GM19468 (cell line): ENCODE results near the gene MAGI2.
"Not testable (repeated sequence)": the region's sequence is repeated elsewhere in the genome, so short reads cannot be mapped to it uniquely, and the experiment has no call there.

Experiments used
- ATAC-seq: cut with Tn5 transposase; IDR thresholded peaks from one replicate; pipeline ENCODE4 v1.9.1; 2021; ENCODE audit warnings: mild to moderate bottlenecking, moderate library complexity, moderate number of reproducible peaks; ENCODE audit not compliant: unreplicated experiment; ENCODE audit errors: extremely low read depth

MAGI2 gene

GRCh38 chr7:78247910-78248689 is 1205.4 kb downstream of the MAGI2 start:
- no peak for ATAC-seq

GRCh38 chr7:78240179-78240578 is 1213.3 kb downstream of the MAGI2 start:
- ATAC-seq, result not testable (repeated sequence)

- ATAC-seq, result no peak
Observed at GRCh38 chr7:78234634-78235033, 1218.8 kb downstream of the MAGI2 start.

DNA sequence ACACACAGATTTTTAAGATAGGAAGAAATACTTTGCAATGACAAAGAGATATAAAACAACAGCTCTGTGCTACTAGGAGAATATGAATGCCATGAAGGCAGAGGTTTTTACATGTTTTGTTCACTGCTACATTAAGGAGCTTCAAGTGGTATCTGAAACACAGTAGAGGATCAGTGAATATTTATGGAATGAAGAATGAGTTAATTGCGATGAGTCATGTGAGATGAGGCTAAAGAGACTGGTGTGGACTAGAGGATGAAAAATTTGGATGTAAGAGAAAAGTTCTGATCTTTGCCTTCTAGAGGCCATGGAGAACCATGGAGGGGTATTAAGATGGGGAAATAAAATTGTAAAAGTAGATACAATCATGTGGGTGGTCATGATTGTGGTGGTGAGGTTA is 1220.7 kb downstream of the MAGI2 start:
- no peak for ATAC-seq

DNA sequence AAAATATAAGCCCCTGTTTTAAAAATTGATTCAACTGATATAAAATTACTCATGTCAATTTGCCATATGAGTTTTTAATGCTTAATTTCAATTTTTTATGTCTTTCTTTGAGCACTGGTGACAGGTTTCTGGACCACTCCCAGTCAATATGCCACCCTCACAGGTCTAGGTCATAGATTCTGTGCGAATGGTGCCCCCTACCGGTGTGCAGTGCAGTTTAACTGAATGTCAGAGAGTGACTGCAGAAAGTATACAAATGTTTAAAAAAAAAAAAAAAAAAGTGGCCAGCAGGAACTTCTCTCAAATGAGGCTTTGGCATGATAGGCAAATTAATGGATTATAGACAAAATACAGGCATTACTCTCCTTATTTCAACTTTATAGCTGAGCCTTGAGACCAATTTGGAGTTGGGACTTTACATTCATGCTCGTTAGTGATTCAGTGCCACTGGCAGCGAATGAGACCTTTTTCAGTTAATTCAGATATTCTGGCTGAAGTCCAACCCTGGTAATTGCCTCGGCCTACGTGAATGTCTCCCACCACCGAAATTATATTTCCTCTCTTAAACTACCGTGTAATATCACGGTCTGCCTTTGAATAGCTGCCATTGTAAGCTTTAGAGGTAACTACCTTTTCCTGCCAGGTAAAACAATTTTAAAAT is 1227.3 kb downstream of the MAGI2 start:
- ATAC-seq, result no peak

GRCh38 chr7:78225534-78225933 is 1227.9 kb downstream of the MAGI2 start:
- ATAC-seq, result no peak

DNA sequence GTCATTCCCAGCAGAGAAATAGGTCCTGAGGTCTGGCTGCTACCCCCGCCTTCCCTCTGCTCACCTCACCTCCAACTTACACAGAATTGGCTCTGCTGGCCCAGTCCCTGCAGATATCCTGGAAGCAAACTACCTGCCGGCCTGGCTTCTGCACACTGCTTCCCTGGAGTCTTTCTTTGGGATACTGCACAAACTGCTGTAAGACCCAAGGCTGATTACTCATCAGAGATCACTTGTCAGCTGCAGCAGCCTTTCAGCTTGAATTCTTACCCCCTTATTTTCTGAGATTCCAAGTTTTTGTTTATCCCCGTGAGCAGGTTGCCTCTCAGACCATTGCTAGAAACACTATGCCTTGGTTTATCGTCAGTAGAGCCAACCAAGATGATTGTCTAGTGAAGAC is 1228.5 kb downstream of the MAGI2 start:
- ATAC-seq, result no peak

DNA sequence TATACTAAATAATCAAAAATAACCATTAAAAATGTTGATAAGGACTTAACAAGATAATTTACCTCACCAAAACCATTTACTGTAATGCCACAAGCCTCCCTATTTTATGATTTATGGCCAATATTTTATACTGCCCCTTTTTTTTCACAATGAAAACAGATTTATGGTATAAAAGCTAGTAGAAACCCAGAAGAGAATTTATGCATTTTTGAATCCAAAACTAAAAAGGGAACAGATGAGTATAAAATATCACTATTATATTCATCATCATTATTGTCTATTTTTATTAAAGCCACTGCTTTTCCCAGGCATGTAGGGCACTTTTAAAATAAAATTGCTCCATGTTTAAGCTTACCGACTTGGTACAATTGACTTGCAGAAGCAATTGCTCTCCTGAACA is 1229.9 kb downstream of the MAGI2 start:
- ATAC-seq, result no peak

- no peak for ATAC-seq
Observed at GRCh38 chr7:78222001-78222751, 1231.3 kb downstream of the MAGI2 start.

DNA sequence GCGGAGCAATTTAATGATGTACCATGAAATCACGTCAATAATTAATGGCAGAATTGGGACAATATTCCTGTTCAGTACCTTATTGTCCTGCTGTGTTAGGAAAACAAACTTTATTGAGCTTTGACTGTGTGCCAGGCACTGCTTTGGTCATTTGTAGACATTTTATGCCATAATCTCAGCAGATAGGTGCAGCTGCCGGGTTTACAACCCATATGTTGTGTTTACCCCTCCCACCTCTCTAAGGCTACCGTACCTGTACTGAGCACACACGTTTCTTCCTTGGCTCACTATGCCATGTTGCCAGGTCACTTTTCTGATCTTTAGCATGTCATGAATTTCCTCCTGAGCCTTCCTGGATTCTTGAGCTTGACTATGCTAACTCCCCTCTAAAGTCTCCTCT is 1232.7 kb downstream of the MAGI2 start:
- no peak for ATAC-seq

DNA sequence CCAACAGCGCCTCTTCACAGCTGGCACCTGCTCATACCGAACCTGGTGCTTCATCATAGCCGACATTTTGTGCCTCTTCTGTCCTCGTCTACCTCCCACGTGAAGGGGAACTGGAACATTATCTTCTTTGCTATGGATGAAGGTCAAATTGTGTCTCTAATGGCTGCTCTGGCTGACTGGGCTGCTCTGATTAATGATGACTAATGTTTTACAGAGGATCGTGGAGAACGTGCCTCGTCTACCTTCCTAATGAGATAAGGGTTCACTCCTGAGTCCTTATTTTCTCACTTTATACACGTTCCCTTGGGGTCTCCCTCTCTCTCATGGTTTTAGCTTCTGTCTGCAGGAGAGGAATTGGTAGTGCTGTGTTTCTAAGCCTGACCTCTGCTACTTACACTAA is 1234.6 kb downstream of the MAGI2 start:
- ATAC-seq, result no peak

DNA sequence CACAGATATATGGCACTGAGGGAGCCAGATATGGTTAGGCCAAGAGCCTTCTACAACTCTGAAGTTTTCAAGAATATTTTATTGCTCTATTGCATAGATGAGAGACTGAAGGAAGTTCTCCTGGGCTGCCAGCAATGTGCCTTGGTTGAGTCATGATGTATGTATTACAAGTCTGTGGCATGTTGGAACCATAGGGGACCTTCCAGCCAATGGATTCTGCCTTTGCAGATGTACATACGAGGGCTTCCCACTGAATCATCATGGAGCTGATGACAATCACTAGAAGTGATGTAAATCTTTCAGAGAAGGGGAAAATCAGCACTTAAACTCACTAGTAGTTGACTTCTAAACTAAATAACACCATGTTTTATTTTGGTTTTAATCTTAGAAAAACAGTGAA is 1235.4 kb downstream of the MAGI2 start:
- ATAC-seq, result no peak

DNA sequence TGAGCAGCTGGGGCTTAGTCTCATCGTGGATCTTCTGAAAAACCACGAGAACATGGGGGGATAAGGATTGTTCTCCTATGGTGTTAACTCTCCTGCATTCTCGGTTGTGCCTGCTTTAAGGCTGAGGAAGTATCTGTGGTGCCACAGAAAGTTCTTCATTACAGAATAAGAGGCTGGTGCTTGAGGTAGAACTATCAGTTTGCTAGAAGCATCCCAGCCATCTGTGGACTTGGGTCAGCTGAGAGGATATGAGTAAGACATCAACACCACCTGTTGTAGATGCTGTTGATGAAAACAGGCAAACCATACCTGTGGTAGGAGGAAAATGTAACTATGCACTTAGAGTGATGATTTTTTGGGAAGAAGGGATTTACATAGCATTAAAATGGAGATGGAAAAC is 1238.3 kb downstream of the MAGI2 start:
- ATAC-seq, result no peak

DNA sequence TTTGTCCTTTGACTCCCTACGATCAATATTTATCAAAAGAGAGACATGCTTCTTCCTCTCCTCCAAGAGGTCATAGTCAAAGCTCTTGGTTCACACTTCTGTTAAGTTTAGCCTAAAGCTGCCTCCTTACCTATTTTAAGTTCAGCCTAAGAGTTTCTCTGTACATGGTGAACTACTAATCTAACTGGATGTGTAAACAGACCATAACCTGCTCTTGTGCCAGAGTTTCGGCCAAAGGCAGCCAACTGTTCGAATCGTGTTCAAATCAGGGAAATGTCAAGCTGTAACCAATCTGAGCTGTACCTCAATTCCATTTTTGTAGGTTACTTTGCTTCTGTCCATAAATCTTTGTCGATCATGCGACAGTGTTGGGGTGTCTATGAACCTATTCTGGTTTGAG is 1240.1 kb downstream of the MAGI2 start:
- ATAC-seq, result no peak

- no peak for ATAC-seq
Observed at GRCh38 chr7:78212476-78213060, 1240.9 kb downstream of the MAGI2 start.

DNA sequence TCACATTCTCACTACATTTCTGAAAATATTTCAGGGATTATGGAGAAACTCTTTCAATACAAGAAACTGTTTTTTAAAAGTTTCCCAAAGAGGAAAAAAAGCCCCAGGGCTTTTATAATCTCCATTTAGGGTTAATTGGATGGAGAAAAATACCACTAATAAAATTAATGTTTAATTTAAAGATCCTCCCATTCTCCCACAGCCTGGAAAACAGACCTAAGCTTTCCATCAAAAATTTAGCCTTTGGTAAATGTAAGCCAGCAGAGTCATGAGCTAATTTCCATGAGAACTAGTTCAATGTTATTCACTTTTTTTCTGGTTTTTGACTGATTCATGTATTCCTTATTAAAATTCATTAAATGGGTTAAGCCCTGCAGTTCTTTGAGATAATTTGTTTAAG is 1246.2 kb downstream of the MAGI2 start:
- no peak for ATAC-seq

GRCh38 chr7:78206769-78207168 is 1246.7 kb downstream of the MAGI2 start:
- no peak for ATAC-seq

DNA sequence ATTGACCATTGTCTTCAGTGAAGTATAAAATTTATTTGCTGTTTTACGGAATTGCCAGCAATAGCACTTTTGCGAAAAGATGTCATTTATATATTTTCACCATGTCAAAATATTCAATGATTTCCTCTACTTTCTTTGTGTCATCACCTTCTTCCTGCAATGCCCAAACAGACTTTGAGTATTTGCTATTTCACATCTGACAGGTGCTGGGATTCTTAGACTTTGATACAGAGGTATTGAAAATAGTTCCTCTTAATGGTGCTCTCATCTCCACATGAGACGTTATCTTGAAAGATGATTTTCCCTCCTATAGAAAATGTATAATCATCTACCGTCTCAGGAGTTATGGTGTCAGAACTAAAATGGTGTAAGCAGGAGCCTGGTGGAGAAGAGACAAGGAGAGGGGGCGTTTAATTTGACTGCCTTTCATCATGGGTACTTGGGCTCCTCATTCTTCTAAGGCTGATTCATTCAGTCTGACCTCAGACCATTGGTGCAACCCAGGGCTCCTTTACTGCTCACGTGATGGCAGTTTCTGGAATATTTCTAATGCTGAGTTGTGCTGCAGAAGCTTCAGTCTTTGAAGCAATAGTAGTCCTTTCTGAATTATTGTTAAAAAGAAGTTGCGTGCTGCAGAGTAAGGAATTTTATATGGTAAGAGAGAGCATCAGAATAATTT is 1250.3 kb downstream of the MAGI2 start:
- ATAC-seq, result no peak

- ATAC-seq, result no peak
Observed at GRCh38 chr7:78198756-78199155, 1254.7 kb downstream of the MAGI2 start.

DNA sequence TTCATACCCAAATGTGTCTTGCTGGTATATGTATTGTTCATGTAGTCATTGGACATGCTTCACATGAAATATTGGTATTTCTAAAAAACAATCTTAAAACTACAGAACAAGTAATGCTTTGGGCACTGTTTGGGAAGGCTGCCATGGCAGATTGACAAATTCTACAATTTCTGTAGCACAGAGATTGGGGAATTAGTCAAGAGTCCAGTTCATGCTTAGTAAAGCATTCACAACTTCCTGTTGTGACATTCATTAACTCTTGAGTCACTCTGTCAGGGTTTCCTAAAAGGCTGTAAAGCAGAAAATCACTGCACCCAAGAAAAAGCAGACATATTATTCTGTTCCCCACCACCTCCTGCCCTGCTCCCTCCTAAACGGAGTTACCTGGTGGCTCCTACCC is 1256.0 kb downstream of the MAGI2 start:
- no peak for ATAC-seq
